Activated T-cell treated with anti-CD3 and anti-CD28 coated beads for 4 hours (primary cell): ENCODE data around the gene MACROD2.

Source experiments
- DNase-seq: peaks from one replicate; pipeline ENCODE4 v3.0.0-alpha.2; 2020

Gene MACROD2

GRCh38 chr20:15201602-15202001, 1206.3 kb downstream of the MACROD2 start:
- DNase-seq, result no peak

GRCh38 chr20:15204234-15204633, 1208.9 kb downstream of the MACROD2 start:
- DNase-seq, result no peak

- DNase-seq, result no peak
Observed at GRCh38 chr20:15205028-15205427, 1209.7 kb downstream of the MACROD2 start.

GRCh38 chr20:15205719-15206118, 1210.4 kb downstream of the MACROD2 start:
- DNase-seq, result no peak

- no peak for DNase-seq
Observed at GRCh38 chr20:15209537-15209936, 1214.2 kb downstream of the MACROD2 start.

- no peak for DNase-seq
Observed at GRCh38 chr20:15214051-15214450, 1218.7 kb downstream of the MACROD2 start.

- DNase-seq, result no peak
Observed at GRCh38 chr20:15220009-15220656, 1224.8 kb downstream of the MACROD2 start.

- DNase-seq, result no peak
Observed at GRCh38 chr20:15220778-15221565, 1225.7 kb downstream of the MACROD2 start.

- no peak for DNase-seq
Observed at GRCh38 chr20:15222502-15223330, 1227.4 kb downstream of the MACROD2 start.

- DNase-seq, result no peak
Observed at GRCh38 chr20:15224199-15224598, 1228.9 kb downstream of the MACROD2 start.

- no peak for DNase-seq
Observed at GRCh38 chr20:15227102-15227501, 1231.8 kb downstream of the MACROD2 start.

GRCh38 chr20:15232243-15232642, 1236.9 kb downstream of the MACROD2 start:
- DNase-seq, result no peak

GRCh38 chr20:15235471-15236198, 1240.3 kb downstream of the MACROD2 start:
- DNase-seq, result no peak

- DNase-seq, result no peak
Observed at GRCh38 chr20:15236812-15237211, 1241.5 kb downstream of the MACROD2 start.

GRCh38 chr20:15239542-15240206, 1244.4 kb downstream of the MACROD2 start:
- DNase-seq, result no peak

GRCh38 chr20:15240801-15241200, 1245.5 kb downstream of the MACROD2 start:
- no peak for DNase-seq

- DNase-seq, result no peak
Observed at GRCh38 chr20:15241681-15242080, 1246.4 kb downstream of the MACROD2 start.

- DNase-seq, result no peak
Observed at GRCh38 chr20:15242773-15243172, 1247.5 kb downstream of the MACROD2 start.

- DNase-seq, result no peak
Observed at GRCh38 chr20:15245896-15246295, 1250.6 kb downstream of the MACROD2 start.

GRCh38 chr20:15248618-15249395, 1253.5 kb downstream of the MACROD2 start:
- no peak for DNase-seq

- no peak for DNase-seq
Observed at GRCh38 chr20:15251171-15251570, 1255.9 kb downstream of the MACROD2 start.
